WTC11 (cell line): Measurements from ENCODE around the gene KPTN. TPM values are rescaled to one million over a fixed set of nuclear protein-coding genes. Genes with fewer than 3 reads are reported as not detected.

ENCODE experiments used
- ATAC-seq: fragments of 200-7000 bp; cut with Tn5 transposase; 2 replicates; pipeline ENCODE4 v1.10.0; 2021; ENCODE audit warnings: mild to moderate bottlenecking, moderate library complexity
- CTCF ChIA-PET: fragments of 300-600 bp; sonication (Branson Sonifier 250); formaldehyde crosslinking; loops from one replicate; lab custom pipeline; 2021; ENCODE audit warnings: antibody characterized with exemption; lab: Charles Lee
- POLR2A ChIA-PET: fragments of 350-600 bp; sonication (Branson Sonifier 250); formaldehyde crosslinking; loops from one replicate; lab custom pipeline; 2021; ENCODE audit warnings: antibody characterized with exemption; lab: Charles Lee
- DNase-seq: peaks from one replicate; pipeline ENCODE4 v3.0.0; 2021; ENCODE audit warnings: low spot score
- H3K27ac Mint-ChIP-seq: 2 replicates; pipeline ENCODE4 v1.8.0; 2021; ENCODE audit warnings: mixed read lengths
- H3K27me3 Mint-ChIP-seq: 2 replicates; pipeline ENCODE4 v1.8.0; 2021; ENCODE audit warnings: low read depth, mild to moderate bottlenecking, moderate library complexity, mixed read lengths
- H3K36me3 Mint-ChIP-seq: 2 replicates; pipeline ENCODE4 v1.8.0; 2021; ENCODE audit warnings: mixed read lengths
- H3K4me1 Mint-ChIP-seq: 2 replicates; pipeline ENCODE4 v1.8.0; 2022; ENCODE audit warnings: mixed read lengths
- H3K4me3 Mint-ChIP-seq: 2 replicates; pipeline ENCODE4 v1.8.0; 2021; ENCODE audit warnings: mild to moderate bottlenecking, moderate library complexity, mixed read lengths
- H3K9me3 Mint-ChIP-seq: 2 replicates; pipeline ENCODE4 v1.8.0; 2021; ENCODE audit warnings: mixed read lengths
- ELF4 ChIP-seq: sonication (generic); formaldehyde crosslinking; IDR thresholded peaks from 2 replicates; pipeline ENCODE4 v1.8.1; 2022; ENCODE audit warnings: low read depth, mild to moderate bottlenecking, moderate library complexity, missing genetic modification reagents
- JUN ChIP-seq: sonication (generic); formaldehyde crosslinking; IDR thresholded peaks from 2 replicates; pipeline ENCODE4 v1.8.0; 2023; ENCODE audit warnings: mild to moderate bottlenecking, missing genetic modification reagents
- NFATC4 ChIP-seq: fragments of 250-450 bp; sonication (Bioruptor Pico); IDR thresholded peaks from 2 replicates; pipeline ENCODE4 v1.9.0; 2021; ENCODE audit warnings: mild to moderate bottlenecking
- NFE2L1 ChIP-seq: sonication (generic); formaldehyde crosslinking; IDR thresholded peaks from 2 replicates; pipeline ENCODE4 v1.8.1; 2023; ENCODE audit warnings: missing genetic modification reagents
- RORB ChIP-seq: fragments of 250-450 bp; sonication (Bioruptor Pico); IDR thresholded peaks from 2 replicates; pipeline ENCODE4 v1.9.0; 2021; ENCODE audit warnings: mild to moderate bottlenecking
- TEAD1 ChIP-seq: sonication (generic); formaldehyde crosslinking; IDR thresholded peaks from 2 replicates; pipeline ENCODE4 v1.8.0; 2022; ENCODE audit warnings: mild to moderate bottlenecking, missing genetic modification reagents
- ZNF671 ChIP-seq: fragments of 250-450 bp; sonication (Bioruptor Pico); IDR thresholded peaks from 2 replicates; pipeline ENCODE4 v1.8.0; 2021; ENCODE audit warnings: mild to moderate bottlenecking
- total RNA-seq: library from RNA; stranded (reverse); gene quantifications from 3 replicates; pipeline ENCODE4 v1.2.3, GENCODE V29; 2021
- TF ChIP-seq, protein P1 (sequence below): fragments of 250-450 bp; sonication (Bioruptor Pico); IDR thresholded peaks from 2 replicates; pipeline ENCODE4 v1.9.0; 2021; ENCODE audit warnings: moderate library complexity, mild to moderate bottlenecking, inconsistent platforms, borderline replicate concordance
- TF ChIP-seq, protein P2 (sequence below): sonication (generic); formaldehyde crosslinking; IDR thresholded peaks from 2 replicates; pipeline ENCODE4 v1.8.1; 2023; ENCODE audit warnings: mild to moderate bottlenecking, missing genetic modification reagents, moderate library complexity
- TF ChIP-seq, protein P3 (sequence below): sonication (generic); formaldehyde crosslinking; IDR thresholded peaks from 2 replicates; pipeline ENCODE4 v1.8.0; 2023; ENCODE audit warnings: mild to moderate bottlenecking, missing genetic modification reagents
- TF ChIP-seq, protein P4 (sequence below): fragments of 250-450 bp; sonication (Bioruptor Pico); IDR thresholded peaks from 2 replicates; pipeline ENCODE4 v1.8.0; 2021; ENCODE audit warnings: mild to moderate bottlenecking
- TF ChIP-seq, protein P5 (sequence below): fragments of 250-450 bp; sonication (Bioruptor Pico); IDR thresholded peaks from 2 replicates; pipeline ENCODE4 v2.1.2; 2022; ENCODE audit warnings: mild to moderate bottlenecking, moderate library complexity
- TF ChIP-seq, protein P6 (sequence below): sonication (generic); formaldehyde crosslinking; IDR thresholded peaks from 2 replicates; pipeline ENCODE4 v1.8.0; 2023; ENCODE audit warnings: missing genetic modification reagents, mild to moderate bottlenecking, borderline replicate concordance
- TF ChIP-seq, protein P7 (sequence below): fragments of 250-450 bp; sonication (Bioruptor Pico); IDR thresholded peaks from 2 replicates; pipeline ENCODE4 v1.9.0; 2021; ENCODE audit warnings: mild to moderate bottlenecking

The KPTN gene
- total RNA-seq, 1 experiment from 2014 or later = 24.5 TPM

DNA sequence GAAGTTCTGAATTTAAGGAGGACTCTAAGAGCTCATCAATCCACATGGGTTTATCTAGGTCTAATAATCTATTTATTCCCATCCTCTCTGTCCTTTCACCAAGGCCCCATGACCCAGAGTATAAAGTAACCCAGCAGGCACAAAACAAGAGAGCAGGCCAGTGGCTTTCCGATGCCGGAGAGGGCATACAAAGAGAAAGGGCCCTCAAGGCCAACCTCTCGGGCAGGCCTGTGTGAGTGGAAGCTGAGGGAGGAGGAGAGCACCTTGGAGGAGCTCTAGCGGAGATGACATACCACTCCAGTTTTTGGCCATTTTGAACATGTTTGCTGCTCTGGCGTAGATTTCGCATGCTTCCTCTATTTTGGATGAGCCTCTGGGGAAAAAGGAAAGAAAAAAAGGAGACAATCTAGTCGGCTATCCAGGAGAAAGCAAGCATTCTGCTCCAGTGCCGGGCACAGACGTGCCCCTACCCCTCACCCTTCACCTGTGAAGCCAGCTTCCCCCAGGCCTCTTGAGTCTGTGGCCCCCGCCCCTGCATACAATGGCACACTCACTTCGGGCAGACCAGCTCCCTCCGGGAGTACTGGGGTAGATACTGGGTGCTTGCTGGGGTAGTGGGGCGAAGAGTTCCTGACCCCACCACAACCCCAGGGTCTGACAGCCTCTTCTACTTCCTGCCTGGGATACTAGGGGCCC lies 19.3 kb upstream of the KPTN start:
- ATAC-seq (no peak), DNase-seq (no peak)
- H3K4me3 Mint-ChIP-seq = no peak overlapping the region
- ChIA-PET CTCF (interaction anchor here (1.1 kb wide), 1 partner anchor 210 kb away, joined by 3 read pairs; the partner anchor contains the start of gene EHD2), POLR2A (interaction anchor here (0.5 kb wide), 1 partner anchor 1968 kb away, joined by 3 read pairs; no protein-coding TSS in a partner anchor)
- H3K36me3 Mint-ChIP-seq = 0 out of 2 replicates have a peak, but pooled peaks cover 3% of the 10 kb centered on the region
- H3K9me3 Mint-ChIP-seq = no peaks in the 10 kb centered on the region
- no peak overlapping the region for H3K27ac Mint-ChIP-seq
- H3K4me1 Mint-ChIP-seq = peaks cover 16% of the 10 kb centered on the region
- no peaks in the 10 kb centered on the region for H3K27me3 Mint-ChIP-seq
- TF ChIP-seq, protein P1, sequence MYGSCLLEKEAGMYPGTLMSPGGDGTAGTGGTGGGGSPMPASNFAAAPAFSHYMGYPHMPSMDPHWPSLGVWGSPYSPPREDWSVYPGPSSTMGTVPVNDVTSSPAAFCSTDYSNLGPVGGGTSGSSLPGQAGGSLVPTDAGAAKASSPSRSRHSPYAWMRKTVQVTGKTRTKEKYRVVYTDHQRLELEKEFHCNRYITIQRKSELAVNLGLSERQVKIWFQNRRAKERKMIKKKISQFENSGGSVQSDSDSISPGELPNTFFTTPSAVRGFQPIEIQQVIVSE (CRISPR knock-in tag) = no peak

DNA sequence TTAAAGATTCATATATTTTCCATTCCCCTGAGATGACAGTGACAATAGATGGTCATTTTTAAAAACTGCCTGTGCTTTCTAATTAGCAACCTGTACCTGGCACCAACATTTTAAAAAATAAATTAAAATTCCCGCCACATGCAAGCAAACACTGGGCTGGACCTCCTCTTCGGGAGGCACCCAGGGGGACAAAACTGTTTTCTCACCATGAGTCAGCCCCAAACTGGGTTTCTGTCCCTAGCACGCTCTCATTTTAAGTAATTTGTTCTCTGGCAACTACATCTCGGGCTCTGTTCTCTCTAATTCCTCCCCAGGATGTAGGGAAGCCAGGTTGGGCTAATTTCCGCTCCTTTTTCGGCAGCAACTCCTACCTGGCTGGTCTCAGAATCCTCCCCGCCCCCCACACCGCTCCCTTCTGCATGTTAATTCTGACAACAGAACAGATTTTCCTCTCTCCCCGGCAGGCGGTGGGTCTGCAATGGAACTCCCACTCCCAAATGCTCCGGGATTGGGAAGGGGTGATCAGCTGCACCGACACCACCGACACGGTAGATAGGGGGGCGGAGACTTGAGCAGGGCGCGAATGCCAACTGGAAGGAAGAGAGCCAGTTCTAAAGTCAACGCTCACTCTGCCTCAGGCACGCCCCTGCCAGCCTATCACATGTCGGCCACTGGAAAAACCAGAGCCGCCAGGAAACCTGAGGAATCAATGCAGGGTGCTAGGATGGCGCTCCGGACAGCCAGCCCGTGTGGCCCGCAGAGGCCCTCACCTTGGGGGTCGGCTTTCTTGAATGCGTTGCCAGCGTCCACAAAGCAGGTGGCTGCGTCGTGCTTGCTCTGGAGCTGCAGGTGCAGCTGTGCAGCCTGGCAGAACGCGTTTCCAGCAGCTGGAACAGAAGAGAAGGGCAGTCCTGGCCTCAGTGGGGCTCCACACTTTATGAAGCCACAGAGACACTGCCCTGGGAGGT lies 16.1 kb upstream of the KPTN start:
- ATAC-seq = peak; percentile 69
- H3K36me3 Mint-ChIP-seq = 0 out of 2 replicates have a peak, but pooled peaks cover 3% of the 10 kb centered on the region
- TF ChIP-seq JUN (CRISPR knock-in tag) = no peak
- no peak for TF ChIP-seq TEAD1 (CRISPR knock-in tag)
- TF ChIP-seq, protein P2, sequence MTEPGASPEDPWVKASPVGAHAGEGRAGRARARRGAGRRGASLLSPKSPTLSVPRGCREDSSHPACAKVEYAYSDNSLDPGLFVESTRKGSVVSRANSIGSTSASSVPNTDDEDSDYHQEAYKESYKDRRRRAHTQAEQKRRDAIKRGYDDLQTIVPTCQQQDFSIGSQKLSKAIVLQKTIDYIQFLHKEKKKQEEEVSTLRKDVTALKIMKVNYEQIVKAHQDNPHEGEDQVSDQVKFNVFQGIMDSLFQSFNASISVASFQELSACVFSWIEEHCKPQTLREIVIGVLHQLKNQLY = no peak
- TF ChIP-seq, protein P3, sequence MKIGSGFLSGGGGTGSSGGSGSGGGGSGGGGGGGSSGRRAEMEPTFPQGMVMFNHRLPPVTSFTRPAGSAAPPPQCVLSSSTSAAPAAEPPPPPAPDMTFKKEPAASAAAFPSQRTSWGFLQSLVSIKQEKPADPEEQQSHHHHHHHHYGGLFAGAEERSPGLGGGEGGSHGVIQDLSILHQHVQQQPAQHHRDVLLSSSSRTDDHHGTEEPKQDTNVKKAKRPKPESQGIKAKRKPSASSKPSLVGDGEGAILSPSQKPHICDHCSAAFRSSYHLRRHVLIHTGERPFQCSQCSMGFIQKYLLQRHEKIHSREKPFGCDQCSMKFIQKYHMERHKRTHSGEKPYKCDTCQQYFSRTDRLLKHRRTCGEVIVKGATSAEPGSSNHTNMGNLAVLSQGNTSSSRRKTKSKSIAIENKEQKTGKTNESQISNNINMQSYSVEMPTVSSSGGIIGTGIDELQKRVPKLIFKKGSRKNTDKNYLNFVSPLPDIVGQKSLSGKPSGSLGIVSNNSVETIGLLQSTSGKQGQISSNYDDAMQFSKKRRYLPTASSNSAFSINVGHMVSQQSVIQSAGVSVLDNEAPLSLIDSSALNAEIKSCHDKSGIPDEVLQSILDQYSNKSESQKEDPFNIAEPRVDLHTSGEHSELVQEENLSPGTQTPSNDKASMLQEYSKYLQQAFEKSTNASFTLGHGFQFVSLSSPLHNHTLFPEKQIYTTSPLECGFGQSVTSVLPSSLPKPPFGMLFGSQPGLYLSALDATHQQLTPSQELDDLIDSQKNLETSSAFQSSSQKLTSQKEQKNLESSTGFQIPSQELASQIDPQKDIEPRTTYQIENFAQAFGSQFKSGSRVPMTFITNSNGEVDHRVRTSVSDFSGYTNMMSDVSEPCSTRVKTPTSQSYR (CRISPR knock-in tag) = no peak
- TF ChIP-seq, protein P4, sequence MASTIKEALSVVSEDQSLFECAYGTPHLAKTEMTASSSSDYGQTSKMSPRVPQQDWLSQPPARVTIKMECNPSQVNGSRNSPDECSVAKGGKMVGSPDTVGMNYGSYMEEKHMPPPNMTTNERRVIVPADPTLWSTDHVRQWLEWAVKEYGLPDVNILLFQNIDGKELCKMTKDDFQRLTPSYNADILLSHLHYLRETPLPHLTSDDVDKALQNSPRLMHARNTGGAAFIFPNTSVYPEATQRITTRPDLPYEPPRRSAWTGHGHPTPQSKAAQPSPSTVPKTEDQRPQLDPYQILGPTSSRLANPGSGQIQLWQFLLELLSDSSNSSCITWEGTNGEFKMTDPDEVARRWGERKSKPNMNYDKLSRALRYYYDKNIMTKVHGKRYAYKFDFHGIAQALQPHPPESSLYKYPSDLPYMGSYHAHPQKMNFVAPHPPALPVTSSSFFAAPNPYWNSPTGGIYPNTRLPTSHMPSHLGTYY = no peak
- TF ChIP-seq, protein P5, sequence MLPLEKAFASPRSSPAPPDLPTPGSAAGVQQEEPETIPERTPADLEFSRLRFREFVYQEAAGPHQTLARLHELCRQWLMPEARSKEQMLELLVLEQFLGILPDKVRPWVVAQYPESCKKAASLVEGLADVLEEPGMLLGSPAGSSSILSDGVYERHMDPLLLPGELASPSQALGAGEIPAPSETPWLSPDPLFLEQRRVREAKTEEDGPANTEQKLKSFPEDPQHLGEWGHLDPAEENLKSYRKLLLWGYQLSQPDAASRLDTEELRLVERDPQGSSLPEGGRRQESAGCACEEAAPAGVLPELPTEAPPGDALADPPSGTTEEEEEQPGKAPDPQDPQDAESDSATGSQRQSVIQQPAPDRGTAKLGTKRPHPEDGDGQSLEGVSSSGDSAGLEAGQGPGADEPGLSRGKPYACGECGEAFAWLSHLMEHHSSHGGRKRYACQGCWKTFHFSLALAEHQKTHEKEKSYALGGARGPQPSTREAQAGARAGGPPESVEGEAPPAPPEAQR (CRISPR knock-in tag) = no peak
- no peak for TF ChIP-seq ELF4 (CRISPR knock-in tag)
- no peak for TF ChIP-seq NFE2L1 (CRISPR knock-in tag)
- TF ChIP-seq RORB (CRISPR knock-in tag) = no peak
- TF ChIP-seq, protein P6, sequence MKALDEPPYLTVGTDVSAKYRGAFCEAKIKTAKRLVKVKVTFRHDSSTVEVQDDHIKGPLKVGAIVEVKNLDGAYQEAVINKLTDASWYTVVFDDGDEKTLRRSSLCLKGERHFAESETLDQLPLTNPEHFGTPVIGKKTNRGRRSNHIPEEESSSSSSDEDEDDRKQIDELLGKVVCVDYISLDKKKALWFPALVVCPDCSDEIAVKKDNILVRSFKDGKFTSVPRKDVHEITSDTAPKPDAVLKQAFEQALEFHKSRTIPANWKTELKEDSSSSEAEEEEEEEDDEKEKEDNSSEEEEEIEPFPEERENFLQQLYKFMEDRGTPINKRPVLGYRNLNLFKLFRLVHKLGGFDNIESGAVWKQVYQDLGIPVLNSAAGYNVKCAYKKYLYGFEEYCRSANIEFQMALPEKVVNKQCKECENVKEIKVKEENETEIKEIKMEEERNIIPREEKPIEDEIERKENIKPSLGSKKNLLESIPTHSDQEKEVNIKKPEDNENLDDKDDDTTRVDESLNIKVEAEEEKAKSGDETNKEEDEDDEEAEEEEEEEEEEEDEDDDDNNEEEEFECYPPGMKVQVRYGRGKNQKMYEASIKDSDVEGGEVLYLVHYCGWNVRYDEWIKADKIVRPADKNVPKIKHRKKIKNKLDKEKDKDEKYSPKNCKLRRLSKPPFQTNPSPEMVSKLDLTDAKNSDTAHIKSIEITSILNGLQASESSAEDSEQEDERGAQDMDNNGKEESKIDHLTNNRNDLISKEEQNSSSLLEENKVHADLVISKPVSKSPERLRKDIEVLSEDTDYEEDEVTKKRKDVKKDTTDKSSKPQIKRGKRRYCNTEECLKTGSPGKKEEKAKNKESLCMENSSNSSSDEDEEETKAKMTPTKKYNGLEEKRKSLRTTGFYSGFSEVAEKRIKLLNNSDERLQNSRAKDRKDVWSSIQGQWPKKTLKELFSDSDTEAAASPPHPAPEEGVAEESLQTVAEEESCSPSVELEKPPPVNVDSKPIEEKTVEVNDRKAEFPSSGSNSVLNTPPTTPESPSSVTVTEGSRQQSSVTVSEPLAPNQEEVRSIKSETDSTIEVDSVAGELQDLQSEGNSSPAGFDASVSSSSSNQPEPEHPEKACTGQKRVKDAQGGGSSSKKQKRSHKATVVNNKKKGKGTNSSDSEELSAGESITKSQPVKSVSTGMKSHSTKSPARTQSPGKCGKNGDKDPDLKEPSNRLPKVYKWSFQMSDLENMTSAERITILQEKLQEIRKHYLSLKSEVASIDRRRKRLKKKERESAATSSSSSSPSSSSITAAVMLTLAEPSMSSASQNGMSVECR (CRISPR knock-in tag) = no peak
- no peak for TF ChIP-seq NFATC4 (CRISPR knock-in tag)
- TF ChIP-seq ZNF671 = no peak
- TF ChIP-seq, protein P7, sequence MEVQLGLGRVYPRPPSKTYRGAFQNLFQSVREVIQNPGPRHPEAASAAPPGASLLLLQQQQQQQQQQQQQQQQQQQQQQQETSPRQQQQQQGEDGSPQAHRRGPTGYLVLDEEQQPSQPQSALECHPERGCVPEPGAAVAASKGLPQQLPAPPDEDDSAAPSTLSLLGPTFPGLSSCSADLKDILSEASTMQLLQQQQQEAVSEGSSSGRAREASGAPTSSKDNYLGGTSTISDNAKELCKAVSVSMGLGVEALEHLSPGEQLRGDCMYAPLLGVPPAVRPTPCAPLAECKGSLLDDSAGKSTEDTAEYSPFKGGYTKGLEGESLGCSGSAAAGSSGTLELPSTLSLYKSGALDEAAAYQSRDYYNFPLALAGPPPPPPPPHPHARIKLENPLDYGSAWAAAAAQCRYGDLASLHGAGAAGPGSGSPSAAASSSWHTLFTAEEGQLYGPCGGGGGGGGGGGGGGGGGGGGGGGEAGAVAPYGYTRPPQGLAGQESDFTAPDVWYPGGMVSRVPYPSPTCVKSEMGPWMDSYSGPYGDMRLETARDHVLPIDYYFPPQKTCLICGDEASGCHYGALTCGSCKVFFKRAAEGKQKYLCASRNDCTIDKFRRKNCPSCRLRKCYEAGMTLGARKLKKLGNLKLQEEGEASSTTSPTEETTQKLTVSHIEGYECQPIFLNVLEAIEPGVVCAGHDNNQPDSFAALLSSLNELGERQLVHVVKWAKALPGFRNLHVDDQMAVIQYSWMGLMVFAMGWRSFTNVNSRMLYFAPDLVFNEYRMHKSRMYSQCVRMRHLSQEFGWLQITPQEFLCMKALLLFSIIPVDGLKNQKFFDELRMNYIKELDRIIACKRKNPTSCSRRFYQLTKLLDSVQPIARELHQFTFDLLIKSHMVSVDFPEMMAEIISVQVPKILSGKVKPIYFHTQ (CRISPR knock-in tag) = no peak

More for the DNA sequence above, 16.1 kb upstream of the KPTN start:
- ChIA-PET POLR2A (no interaction called here), CTCF (interaction anchor here (1.3 to 2.4 kb wide), 5 partner anchors 63 to 213 kb away, joined by 3 to 8 read pairs (median 5); partner anchors contain the start of gene EHD2)
- H3K27ac Mint-ChIP-seq = peak overlapping the region; percentile 97
- DNase-seq = peak; percentile 54
- H3K27me3 Mint-ChIP-seq = no peaks in the 10 kb centered on the region
- peaks cover 16% of the 10 kb centered on the region for H3K4me1 Mint-ChIP-seq
- H3K4me3 Mint-ChIP-seq = peak overlapping the region; percentile 59
- no peaks in the 10 kb centered on the region for H3K9me3 Mint-ChIP-seq
